GM06990 (cell line): Measurements from ENCODE around the gene TARS1.
"Not testable (repeated sequence)": the region's sequence is repeated elsewhere in the genome, so short reads cannot be mapped to it uniquely, and the experiment has no call there.

Experiments used
- DNase-seq: peaks from one replicate; pipeline ENCODE4 v3.0.0-alpha.2; 2011; ENCODE audit not compliant: insufficient read length; ENCODE audit errors: extremely low read depth
- H3K27me3 ChIP-seq: replicated peaks from 2 replicates; pipeline ENCODE4 v1.6.0; 2011; ENCODE audit warnings: low read length; ENCODE audit not compliant: control insufficient read depth, insufficient read depth
- H3K36me3 ChIP-seq: 2 replicates; pipeline ENCODE4 v1.5.1; 2011; ENCODE audit warnings: low read length; ENCODE audit not compliant: control insufficient read depth, insufficient read depth
- H3K4me3 ChIP-seq: replicated peaks from 2 replicates; pipeline ENCODE4 v1.5.1; 2011; ENCODE audit warnings: low read depth, mild to moderate bottlenecking, control low read depth, low read length
- TF ChIP-seq, protein P1 (sequence below): IDR thresholded peaks from 2 replicates; pipeline ENCODE4 v1.5.1; 2011; ENCODE audit warnings: low read length, control low read depth, mild to moderate bottlenecking, inconsistent platforms; ENCODE audit not compliant: insufficient read depth, poor library complexity, severe bottlenecking

Gene TARS1

DNA sequence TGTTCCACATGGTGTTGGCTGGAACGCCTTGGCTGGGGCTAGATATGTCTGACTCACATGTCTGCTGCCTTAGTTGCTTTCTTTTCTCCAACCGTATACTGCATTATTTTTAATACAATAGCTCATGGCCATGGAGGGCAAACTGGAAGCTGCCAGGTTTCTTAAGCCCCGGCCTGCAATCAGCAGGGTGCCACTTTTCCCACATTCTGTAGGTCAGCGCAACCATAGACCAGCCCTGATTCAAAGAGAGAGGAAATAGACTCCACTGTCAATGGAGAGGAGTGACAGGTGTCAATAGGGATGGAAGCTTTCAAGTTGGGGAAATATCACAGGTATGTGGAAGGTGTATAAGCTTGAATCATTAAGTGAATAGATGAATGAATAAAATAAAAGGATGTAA lies 60.5 kb downstream of the TARS1 start:
- Histone ChIP-seq H3K36me3 (no peaks in the 10 kb centered on the region), H3K27me3 (no peaks in the 10 kb centered on the region), H3K4me3 (no peak overlapping the region)
- DNase-seq = no peak
- TF ChIP-seq, protein P1, sequence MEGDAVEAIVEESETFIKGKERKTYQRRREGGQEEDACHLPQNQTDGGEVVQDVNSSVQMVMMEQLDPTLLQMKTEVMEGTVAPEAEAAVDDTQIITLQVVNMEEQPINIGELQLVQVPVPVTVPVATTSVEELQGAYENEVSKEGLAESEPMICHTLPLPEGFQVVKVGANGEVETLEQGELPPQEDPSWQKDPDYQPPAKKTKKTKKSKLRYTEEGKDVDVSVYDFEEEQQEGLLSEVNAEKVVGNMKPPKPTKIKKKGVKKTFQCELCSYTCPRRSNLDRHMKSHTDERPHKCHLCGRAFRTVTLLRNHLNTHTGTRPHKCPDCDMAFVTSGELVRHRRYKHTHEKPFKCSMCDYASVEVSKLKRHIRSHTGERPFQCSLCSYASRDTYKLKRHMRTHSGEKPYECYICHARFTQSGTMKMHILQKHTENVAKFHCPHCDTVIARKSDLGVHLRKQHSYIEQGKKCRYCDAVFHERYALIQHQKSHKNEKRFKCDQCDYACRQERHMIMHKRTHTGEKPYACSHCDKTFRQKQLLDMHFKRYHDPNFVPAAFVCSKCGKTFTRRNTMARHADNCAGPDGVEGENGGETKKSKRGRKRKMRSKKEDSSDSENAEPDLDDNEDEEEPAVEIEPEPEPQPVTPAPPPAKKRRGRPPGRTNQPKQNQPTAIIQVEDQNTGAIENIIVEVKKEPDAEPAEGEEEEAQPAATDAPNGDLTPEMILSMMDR = no peak

DNA sequence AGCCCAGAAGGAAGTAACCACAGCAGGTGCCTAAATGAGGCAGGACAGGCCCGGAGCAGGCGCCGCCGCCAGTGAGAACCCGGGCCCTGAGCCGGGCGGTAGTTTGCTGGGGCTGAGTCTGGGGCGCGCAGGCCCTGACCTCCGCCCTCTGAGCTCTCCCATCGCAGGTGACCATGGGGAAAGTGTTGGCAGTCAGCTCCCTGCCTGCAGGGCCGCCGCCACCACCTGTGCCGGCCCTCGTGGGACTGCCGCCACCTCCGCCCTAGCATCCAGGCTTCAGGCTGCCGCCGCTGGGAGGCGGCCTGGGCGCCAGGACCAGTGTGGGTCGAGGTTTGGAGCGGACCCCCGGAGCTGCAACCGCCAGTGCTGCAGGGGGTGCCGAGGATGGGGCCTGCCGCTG lies 61.1 kb downstream of the TARS1 start:
- TF ChIP-seq, protein P1 = no peak
- no peak for DNase-seq
- Histone ChIP-seq H3K27me3 (no peaks in the 10 kb centered on the region), H3K4me3 (no peak overlapping the region), H3K36me3 (no peaks in the 10 kb centered on the region)

DNA sequence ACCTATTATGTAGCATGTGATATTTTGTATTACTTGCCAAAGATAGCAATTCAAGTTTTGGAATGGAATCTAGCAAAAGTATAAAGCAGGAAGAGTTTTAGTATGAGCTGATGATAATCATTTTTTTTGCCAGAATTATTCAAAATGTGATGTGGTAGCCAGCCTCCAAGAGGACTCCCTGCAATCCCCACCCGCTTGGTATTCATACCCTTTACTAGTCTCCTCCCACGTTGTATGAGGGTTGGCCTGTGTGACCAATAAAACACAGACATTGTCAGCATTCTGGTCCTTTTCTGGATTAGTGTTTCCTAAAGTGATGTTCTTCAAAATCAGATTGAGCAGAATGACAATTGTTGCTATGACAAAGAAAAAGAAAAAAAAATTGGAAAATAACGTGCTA lies 63.8 kb downstream of the TARS1 start:
- Histone ChIP-seq H3K27me3 (no peaks in the 10 kb centered on the region), H3K36me3 (no peaks in the 10 kb centered on the region), H3K4me3 (no peak overlapping the region)
- DNase-seq = no peak
- TF ChIP-seq, protein P1 = no peak

DNA sequence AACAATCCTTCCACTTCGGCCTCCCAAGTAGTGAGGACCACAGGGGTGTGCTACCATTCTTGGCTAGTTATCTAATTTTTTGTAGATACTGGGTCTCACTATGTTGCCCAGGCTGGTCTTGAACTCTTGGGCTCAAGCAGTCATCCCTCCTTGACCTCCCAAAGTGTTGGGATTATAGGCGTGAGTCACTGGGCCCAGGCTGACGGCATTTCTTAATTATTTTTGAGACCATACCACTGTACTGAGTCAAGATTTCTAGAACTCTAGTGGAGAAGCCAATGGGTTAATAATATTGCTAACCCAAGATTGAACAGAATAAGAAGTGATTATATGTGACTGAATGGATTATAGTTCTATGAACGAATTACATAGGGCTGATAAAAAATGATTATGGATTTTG lies 66.7 kb downstream of the TARS1 start:
- H3K4me3 ChIP-seq = no peak overlapping the region
- no peaks in the 10 kb centered on the region for H3K36me3 ChIP-seq
- no peak for DNase-seq
- TF ChIP-seq, protein P1 = no peak
- H3K27me3 ChIP-seq = no peaks in the 10 kb centered on the region

DNA sequence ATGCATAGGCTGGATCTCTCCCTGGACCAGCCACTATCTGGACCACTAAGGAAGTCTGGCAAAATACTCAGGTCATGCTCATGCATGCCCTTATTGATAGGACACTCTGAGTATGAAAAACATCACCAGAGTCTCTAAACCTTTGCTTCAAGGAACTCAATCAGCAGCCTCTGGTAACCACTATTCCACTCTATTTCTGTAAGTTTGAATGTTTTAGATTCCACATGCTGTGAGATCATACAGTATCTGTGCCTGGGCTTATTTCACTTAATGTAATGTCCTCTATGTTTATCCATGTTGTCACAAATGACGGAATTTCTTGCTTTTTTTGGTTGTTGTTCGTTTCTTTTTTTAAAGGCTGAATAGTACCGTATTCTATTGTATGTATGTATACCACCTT lies 68.3 kb downstream of the TARS1 start:
- Histone ChIP-seq H3K36me3 (no peaks in the 10 kb centered on the region), H3K27me3 (no peaks in the 10 kb centered on the region), H3K4me3 (no peak overlapping the region)
- TF ChIP-seq, protein P1 = no peak
- DNase-seq = no peak

DNA sequence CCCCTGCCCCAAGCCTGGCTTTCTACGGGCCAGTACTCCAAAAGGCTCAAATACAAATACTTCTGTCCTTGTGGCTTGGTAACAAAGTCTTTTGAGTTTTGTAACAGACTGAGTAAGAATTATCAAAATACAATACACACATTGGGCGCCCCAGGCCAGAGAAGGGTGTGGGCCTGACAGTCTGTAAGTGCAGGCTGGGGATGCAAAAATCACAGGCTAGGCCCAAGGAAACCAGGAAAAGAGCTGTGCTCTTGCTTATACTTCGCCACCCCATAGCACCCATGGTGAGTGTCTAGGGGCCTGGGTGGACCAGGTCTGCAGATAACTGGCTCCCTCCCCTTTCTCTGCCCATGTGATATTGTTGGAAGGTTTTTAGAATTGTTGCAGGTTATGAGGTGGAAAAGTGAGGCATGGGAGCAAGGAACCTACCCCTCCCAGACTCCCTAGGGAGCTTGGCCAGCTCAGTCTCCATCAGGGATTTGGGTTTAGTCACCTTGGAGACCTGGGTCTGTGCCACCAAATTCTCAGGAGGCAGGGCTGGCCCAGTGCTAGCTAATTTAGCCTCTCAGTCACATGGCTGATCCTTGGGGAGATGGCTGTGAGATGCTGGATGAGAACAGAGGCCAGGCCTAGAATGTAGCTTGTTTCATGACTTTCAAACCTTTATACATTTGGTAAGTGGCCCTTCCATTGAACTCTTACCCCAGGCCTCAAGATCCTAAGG lies 72.9 kb downstream of the TARS1 start:
- Histone ChIP-seq H3K36me3 (no peaks in the 10 kb centered on the region), H3K4me3 (no peak overlapping the region), H3K27me3 (no peaks in the 10 kb centered on the region)
- DNase-seq = no peak
- TF ChIP-seq, protein P1 = no peak

DNA sequence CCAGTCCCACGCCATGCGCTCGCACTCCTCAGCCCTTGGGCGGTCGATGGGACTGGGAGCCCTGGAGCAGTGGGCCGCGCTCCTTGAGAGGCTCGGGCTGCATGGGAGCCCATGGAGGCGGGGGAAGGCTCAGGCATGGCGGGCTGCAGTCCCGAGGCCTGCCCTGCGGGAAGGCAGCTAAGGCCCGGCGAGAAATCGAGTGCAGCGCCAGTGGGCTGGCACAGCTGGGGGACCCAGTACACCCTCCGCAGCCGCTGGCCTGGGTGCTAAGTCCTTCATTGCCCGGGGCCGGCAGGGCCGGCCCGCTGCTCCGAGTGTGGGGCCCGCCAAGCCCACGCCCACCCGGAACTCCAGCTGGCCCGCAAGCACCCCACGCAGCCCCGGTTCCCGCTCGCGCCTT lies 74.6 kb downstream of the TARS1 start:
- not testable (repeated sequence) for H3K4me3 ChIP-seq, H3K27me3 ChIP-seq, H3K36me3 ChIP-seq, DNase-seq
